CD4-positive, alpha-beta T cell treated with Interleukin-12 subunit alpha and Interleukin-12 subunit beta, for 1 hour (primary cell): ENCODE results near the gene PARD6B.
A peak's percentile ranks its signal among the peaks of the same experiment; 100 is the strongest.
"Not testable (repeated sequence)": the region's sequence is repeated elsewhere in the genome, so short reads cannot be mapped to it uniquely, and the experiment has no call there.

Source experiments
- DNase-seq: peaks from one replicate; pipeline ENCODE4 v3.0.0-alpha.2; 2020

The PARD6B gene

GRCh38 chr20:50731055-50731929 is at the start of gene PARD6B:
TSS of gene PARD6B (plus strand) at chr20:50731580. CDS start at chr20:50731787, 207 bp downstream.
- peak; percentile 100 for DNase-seq

- DNase-seq = no peak
These were observed 49.3 kb upstream of the PARD6B start for GRCh38 chr20:50682065-50682464.

- DNase-seq = no peak
These were observed 48.3 kb upstream of the PARD6B start for GRCh38 chr20:50682947-50683530.

- DNase-seq = no peak
These were observed 47.8 kb upstream of the PARD6B start for GRCh38 chr20:50683570-50683969.

- no peak for DNase-seq
These were observed 44.6 kb upstream of the PARD6B start for GRCh38 chr20:50686821-50687220.

GRCh38 chr20:50688256-50688975 is 43.0 kb upstream of the PARD6B start:
- no peak for DNase-seq

GRCh38 chr20:50689864-50690649 is 41.3 kb upstream of the PARD6B start:
- no peak for DNase-seq

GRCh38 chr20:50690650-50691572 is 40.5 kb upstream of the PARD6B start, which contains the start of gene RIPOR3:
TSS of gene RIPOR3 (minus strand) at chr20:50691542. CDS start at chr20:50691128, 414 bp downstream.
- DNase-seq = no peak

GRCh38 chr20:50691573-50692551 is 39.5 kb upstream of the PARD6B start:
- DNase-seq = no peak

- no peak for DNase-seq
These were observed 38.8 kb upstream of the PARD6B start for GRCh38 chr20:50692552-50692933.

- DNase-seq = no peak
These were observed 38.4 kb upstream of the PARD6B start for GRCh38 chr20:50693001-50693400.

- no peak for DNase-seq
These were observed 36.8 kb upstream of the PARD6B start for GRCh38 chr20:50694379-50695134.

- DNase-seq = no peak
These were observed 36.1 kb upstream of the PARD6B start for GRCh38 chr20:50695135-50695872.

GRCh38 chr20:50698255-50698654 is 33.1 kb upstream of the PARD6B start:
- not testable (repeated sequence) for DNase-seq

GRCh38 chr20:50699688-50700087 is 31.7 kb upstream of the PARD6B start:
- DNase-seq = no peak

GRCh38 chr20:50701041-50701963 is 30.1 kb upstream of the PARD6B start:
- no peak for DNase-seq

- DNase-seq = not testable (repeated sequence)
These were observed 27.5 kb upstream of the PARD6B start for GRCh38 chr20:50703651-50704438.
